Measurements from ENCODE around the gene PAF1. TPM values are rescaled to one million over a fixed set of nuclear protein-coding genes. Genes with fewer than 3 reads are reported as not detected.

PAF1 gene
- polyA plus RNA-seq, 3 donors = 22.7 to 37.8 (median 25.2) TPM

DNA sequence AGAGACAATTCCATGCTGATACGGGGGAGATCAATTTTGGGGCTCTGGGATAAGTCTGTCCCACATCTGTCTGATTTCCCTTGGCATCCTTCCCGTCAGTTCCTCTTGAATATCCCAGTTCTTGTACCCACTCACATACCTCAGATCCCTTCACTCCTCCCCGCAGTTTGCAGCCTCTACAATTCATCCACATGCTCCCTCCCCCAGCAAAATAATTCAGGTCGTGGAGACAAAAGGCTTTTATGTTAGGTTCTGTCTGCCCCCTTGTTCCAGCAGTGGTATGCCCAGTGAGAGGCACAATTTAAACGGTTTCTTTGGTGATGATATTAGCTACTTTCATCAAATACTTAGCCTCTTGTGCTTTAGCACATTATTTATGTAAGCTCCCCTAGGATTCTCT lies 35.3 kb upstream of the PAF1 start:
- peaks cover 0 to 7% of the 10 kb centered on the region in 2 donors for H3K27me3 ChIP-seq (ENCODE audit: control insufficient read depth in 2 of 2, insufficient read depth in 2 of 2, low read length in 2 of 2)
- peaks cover 24 to 31% of the 10 kb centered on the region in 2 donors for H3K36me3 Mint-ChIP-seq
- intact Hi-C loops (cut with micrococcal nuclease) = no loop called here
- H3K36me3 ChIP-seq (replicated peaks in 1 of 2; ENCODE audit: control insufficient read depth in 1 of 2, insufficient read depth in 2 of 2, low read length in 2 of 2) = peaks cover 25 to 34% of the 10 kb centered on the region in 2 donors
- no peak overlapping the region for H3K4me3 Mint-ChIP-seq
- no peaks in the 10 kb centered on the region for H3K9me3 ChIP-seq (replicated peaks in 1 of 2; ENCODE audit: control insufficient read depth in 1 of 2, insufficient read depth in 1 of 2, low read length in 2 of 2)
- peaks cover 12% of the 10 kb centered on the region for H3K4me1 Mint-ChIP-seq
- no peak overlapping the region for H3K27ac ChIP-seq (ENCODE audit: low read depth in 1 of 2, low read length in 2 of 2)
- H3K4me1 ChIP-seq (ENCODE audit: control insufficient read depth in 1 of 2, insufficient read depth in 2 of 2, low read length in 2 of 2) = peaks cover 11 to 13% of the 10 kb centered on the region in 2 donors
- no peak overlapping the region for H3K9ac ChIP-seq (ENCODE audit: insufficient read depth, low read length, poor library complexity, severe bottlenecking)
- no peak overlapping the region for H3K4me2 ChIP-seq (replicated peaks; ENCODE audit: extremely low read depth, low read length, poor library complexity, severe bottlenecking)
- no peak overlapping the region for H2AFZ ChIP-seq (ENCODE audit: insufficient read depth, low read depth, low read length, poor library complexity, severe bottlenecking)
- peaks cover 0 to 2% (median 0%) of the 10 kb centered on the region in 7 donors for H3K9me3 Mint-ChIP-seq
- H4K20me1 ChIP-seq (ENCODE audit: insufficient read depth, low read length) = peaks cover 13% of the 10 kb centered on the region
- TF ChIP-seq, protein P1, sequence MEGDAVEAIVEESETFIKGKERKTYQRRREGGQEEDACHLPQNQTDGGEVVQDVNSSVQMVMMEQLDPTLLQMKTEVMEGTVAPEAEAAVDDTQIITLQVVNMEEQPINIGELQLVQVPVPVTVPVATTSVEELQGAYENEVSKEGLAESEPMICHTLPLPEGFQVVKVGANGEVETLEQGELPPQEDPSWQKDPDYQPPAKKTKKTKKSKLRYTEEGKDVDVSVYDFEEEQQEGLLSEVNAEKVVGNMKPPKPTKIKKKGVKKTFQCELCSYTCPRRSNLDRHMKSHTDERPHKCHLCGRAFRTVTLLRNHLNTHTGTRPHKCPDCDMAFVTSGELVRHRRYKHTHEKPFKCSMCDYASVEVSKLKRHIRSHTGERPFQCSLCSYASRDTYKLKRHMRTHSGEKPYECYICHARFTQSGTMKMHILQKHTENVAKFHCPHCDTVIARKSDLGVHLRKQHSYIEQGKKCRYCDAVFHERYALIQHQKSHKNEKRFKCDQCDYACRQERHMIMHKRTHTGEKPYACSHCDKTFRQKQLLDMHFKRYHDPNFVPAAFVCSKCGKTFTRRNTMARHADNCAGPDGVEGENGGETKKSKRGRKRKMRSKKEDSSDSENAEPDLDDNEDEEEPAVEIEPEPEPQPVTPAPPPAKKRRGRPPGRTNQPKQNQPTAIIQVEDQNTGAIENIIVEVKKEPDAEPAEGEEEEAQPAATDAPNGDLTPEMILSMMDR (IDR thresholded peaks at IDR 0.05) = no peak
- no peaks in the 10 kb centered on the region for H3K79me2 ChIP-seq (ENCODE audit: insufficient read depth, low read length)
- H3K4me3 ChIP-seq (replicated peaks in 1 of 3; ENCODE audit: low read depth in 2 of 3, low read length in 3 of 3) = no peak overlapping the region
- peaks cover 2 to 6% (median 4%) of the 10 kb centered on the region in 3 donors for H3K27me3 Mint-ChIP-seq (ENCODE audit: low read depth in 3 of 3)
- 87% methylated on average over 3 of the region's 5 CpGs for WGBS (ENCODE audit: insufficient coverage)
- DNase-seq = no peak
- H3K27ac Mint-ChIP-seq = peak overlapping the region in 1 of 7 donors; percentile 37

DNA sequence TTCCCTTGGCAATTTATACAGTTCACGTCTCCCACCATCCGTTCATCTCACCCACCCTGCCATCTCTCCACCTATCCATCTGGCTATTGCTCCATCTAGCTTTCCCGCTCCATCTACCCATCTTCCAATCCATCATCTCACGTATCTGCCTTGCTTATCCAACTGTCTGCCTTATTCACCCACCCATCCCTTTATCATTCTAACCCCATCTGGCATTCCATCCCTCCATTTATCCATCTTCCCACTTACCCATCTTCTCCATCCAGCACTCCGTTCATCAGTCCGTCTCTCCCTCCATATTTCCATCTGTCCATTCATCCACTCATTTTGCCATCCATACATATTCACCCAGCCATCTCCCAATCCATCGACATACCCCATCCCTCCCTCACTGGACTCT lies 34.8 kb upstream of the PAF1 start:
- DNase-seq = no peak
- Histone ChIP-seq H3K27me3 (ENCODE audit: control insufficient read depth in 2 of 2, insufficient read depth in 2 of 2, low read length in 2 of 2) (peaks cover 0 to 7% of the 10 kb centered on the region in 2 donors), H4K20me1 (ENCODE audit: insufficient read depth, low read length) (peaks cover 15% of the 10 kb centered on the region), H3K4me3 (replicated peaks in 1 of 3; ENCODE audit: low read depth in 2 of 3, low read length in 3 of 3) (no peak overlapping the region), H3K9me3 (replicated peaks in 1 of 2; ENCODE audit: control insufficient read depth in 1 of 2, insufficient read depth in 1 of 2, low read length in 2 of 2) (no peaks in the 10 kb centered on the region), H3K4me1 (ENCODE audit: control insufficient read depth in 1 of 2, insufficient read depth in 2 of 2, low read length in 2 of 2) (peaks cover 7 to 9% of the 10 kb centered on the region in 2 donors), H2AFZ (ENCODE audit: insufficient read depth, low read depth, low read length, poor library complexity, severe bottlenecking) (no peak overlapping the region), H3K9ac (ENCODE audit: insufficient read depth, low read length, poor library complexity, severe bottlenecking) (no peak overlapping the region), H3K36me3 (replicated peaks in 1 of 2; ENCODE audit: control insufficient read depth in 1 of 2, insufficient read depth in 2 of 2, low read length in 2 of 2) (peaks cover 25 to 38% of the 10 kb centered on the region in 2 donors), H3K4me2 (replicated peaks; ENCODE audit: extremely low read depth, low read length, poor library complexity, severe bottlenecking) (no peak overlapping the region), H3K27ac (ENCODE audit: low read depth in 1 of 2, low read length in 2 of 2) (no peak overlapping the region), H3K79me2 (ENCODE audit: insufficient read depth, low read length) (no peaks in the 10 kb centered on the region)
- Mint-ChIP-seq H3K27me3 (ENCODE audit: low read depth in 3 of 3) (peaks cover 2 to 6% (median 4%) of the 10 kb centered on the region in 3 donors), H3K9me3 (peaks cover 0 to 2% (median 0%) of the 10 kb centered on the region in 7 donors), H3K27ac (peak overlapping the region in 1 of 7 donors; percentile 13), H3K36me3 (peaks cover 26 to 31% of the 10 kb centered on the region in 2 donors), H3K4me1 (peaks cover 8% of the 10 kb centered on the region), H3K4me3 (no peak overlapping the region)
- TF ChIP-seq, protein P1 (IDR thresholded peaks at IDR 0.05) = no peak
- intact Hi-C loops (cut with micrococcal nuclease) = no loop called here
- 98% methylated on average over 7 of the region's 7 CpGs for WGBS (ENCODE audit: insufficient coverage)
